GM21528 (cell line): Measurements from ENCODE around the gene ENPEP.

Source experiments
- ATAC-seq: cut with Tn5 transposase; IDR thresholded peaks from one replicate; pipeline ENCODE4 v1.9.1; 2021; ENCODE audit warnings: mild to moderate bottlenecking, moderate library complexity; ENCODE audit not compliant: unreplicated experiment, low FRiP score

The ENPEP gene

DNA sequence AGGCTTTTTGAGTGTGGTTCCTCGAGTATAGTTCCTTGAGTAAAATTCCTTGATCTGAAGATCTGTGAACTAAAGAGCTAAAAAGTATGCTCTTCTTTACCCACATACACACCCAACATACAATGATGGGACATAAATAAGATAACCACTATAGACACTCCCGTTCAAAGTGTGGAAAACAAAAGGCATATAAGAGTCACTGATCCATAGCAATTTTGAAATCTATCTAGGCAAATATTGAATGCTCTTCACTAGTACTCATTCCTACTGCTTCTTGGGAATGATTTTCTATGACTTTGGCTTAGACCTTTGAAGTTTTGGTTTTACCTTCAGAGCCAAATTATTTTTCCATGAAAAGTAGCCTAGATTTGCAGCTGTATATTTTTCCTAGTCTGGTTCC is 120.5 kb downstream of the ENPEP start:
- no peak for ATAC-seq

DNA sequence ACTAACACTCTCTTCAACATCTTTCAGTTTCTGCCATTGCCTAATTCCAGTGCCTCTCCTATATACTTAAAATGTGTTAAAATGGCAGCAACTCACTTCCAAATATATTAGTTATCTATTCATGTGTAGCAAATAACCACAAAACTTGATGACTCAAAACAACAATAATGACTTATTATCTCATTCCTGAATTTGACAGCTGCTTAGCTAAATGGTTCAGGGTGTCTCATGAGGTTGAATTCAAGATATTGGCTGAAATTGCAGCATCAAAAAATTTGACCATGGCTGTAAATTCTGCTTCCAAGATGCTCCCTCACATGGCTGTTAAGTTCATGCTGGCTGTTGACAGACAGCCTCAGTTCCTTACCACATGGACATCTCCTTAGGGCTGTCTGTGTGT is 121.6 kb downstream of the ENPEP start:
- ATAC-seq = no peak

- no peak for ATAC-seq
Observed at GRCh38 chr4:110602061-110602460, 126.1 kb downstream of the ENPEP start.

DNA sequence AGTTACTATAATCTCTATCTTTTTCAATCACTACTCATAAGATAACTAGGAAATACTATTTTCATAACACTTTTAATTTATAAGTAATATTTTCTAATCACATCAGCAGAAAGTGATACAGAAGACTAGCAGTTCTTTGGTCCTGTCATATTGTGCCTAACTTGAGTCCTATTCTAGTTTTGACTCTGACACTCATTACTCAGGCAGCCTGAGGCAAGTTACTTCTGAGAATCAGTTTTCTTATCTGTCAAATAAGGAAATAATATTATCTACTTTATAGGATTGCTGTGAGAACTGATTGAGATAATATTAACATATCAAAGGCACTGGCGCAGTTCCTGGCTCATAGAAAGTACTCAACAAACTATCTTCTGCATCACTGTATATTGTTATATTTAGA is 129.1 kb downstream of the ENPEP start:
- no peak for ATAC-seq

GRCh38 chr4:110609044-110609750 is 133.2 kb downstream of the ENPEP start:
- ATAC-seq = no peak

GRCh38 chr4:110610620-110610939 is 134.6 kb downstream of the ENPEP start:
- peak; percentile 21 for ATAC-seq

GRCh38 chr4:110610940-110611831 is 135.2 kb downstream of the ENPEP start:
- ATAC-seq = peak; percentile 93

- ATAC-seq = no peak
Observed at GRCh38 chr4:110611968-110612447, 136.1 kb downstream of the ENPEP start.

DNA sequence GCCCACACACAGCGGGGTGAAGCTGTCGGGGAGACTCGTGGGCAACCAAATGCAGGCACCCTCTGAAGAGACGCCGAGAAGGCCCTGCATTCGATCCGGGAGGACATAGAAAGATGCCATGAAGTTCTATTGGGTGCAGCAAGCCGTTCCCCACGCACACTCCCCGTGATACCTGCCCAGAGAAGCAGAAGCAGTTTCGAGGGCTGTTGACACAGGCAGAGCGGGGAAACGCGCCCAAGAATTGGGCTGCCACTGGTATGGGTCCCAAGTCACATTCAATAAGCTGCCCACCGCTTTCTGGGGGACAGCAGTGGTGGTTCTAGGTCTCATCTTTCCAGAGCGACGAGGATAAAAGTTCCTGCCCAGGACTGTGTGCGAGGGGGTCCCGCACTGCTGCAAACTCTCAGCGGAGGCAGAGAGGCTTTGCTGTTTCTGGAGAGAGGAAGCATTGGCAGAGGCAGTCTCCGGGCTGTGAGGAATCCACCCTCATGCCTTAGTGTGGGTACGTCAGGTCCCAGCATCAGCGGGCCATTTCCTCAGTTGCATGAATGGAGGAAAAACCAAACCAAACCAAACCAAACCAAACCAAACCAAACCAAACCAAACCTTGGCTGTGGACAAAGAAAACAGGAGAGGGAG is 136.8 kb downstream of the ENPEP start:
- ATAC-seq = no peak

DNA sequence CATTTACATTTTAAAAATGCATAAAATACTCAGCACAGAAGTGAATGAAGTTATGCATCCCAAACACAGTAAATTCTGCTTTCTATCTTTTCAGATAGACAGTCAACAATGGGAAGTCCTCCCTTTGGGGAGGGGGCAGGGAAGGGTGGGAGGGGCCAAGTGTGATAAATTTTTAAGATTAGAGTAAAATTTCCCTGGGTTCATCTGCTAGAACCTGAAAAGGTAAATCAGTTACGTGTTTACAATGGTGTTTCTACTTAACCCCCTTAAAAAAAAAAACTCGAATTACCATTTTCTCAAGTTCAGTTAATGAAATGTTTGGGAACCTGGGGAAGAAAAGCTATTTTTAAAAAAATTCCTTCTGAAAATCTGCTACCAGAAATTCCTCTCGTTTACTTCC is 137.8 kb downstream of the ENPEP start:
- ATAC-seq = no peak

DNA sequence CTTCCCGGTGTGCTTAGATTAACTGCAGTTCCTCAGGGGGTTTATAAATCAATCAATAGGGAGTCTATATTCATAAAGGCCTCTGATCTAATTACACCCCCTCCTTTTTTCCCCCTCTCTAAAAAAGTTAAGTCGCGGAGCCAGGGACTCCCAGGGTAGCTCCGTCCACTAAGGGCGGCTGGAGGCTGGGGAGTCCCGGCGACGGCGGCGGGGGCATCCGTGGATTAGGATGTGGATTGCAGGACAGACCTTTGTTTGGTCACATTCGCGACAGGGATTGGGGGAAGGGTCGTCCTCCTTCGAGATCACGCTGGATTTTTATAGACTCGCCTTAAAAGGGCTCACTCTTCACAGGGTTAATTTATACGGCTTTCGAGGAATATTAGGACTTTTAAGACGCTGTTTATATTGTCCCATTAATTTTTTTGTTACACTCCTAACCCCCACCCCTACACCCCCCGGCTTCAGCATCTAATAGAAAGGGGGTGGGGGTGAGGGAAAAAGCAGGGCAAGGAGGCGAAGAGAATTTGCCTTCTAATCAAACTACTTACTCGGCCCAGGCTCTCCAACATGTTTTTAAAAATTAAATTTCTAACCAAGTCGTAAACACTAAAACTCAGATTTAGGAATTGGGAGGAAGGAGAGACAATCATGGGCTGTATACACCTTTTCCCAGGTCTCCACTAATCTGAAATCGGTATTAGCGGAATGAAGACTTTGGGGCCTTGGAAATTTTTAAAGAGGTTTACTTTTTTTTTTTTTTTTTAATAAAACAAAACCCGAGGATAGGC is 138.4 kb downstream of the ENPEP start:
- ATAC-seq = no peak
